Measurements from ENCODE around the gene GPR17. TPM values are rescaled to one million over a fixed set of nuclear protein-coding genes. Genes with fewer than 3 reads are reported as not detected.

Gene GPR17
- total and polyA plus RNA-seq, 4 donors, result 0.30 to 1.4 (median 0.40) TPM; not detected in 1

GRCh38 chr2:127659408-127660290 lies 13.7 kb downstream of the GPR17 start:
- Histone ChIP-seq H3K9me3 (ENCODE audit: control insufficient read depth in 4 of 4, insufficient read depth in 3 of 4, low read length in 3 of 4) (peaks cover 0 to 2% (median 0%) of the 10 kb centered on the region in 4 donors), H3K27ac (ENCODE audit: low read depth in 1 of 2, low read length in 1 of 2) (peak overlapping the region; percentile 87 to 91), H3K4me3 (no peak overlapping the region), H3K27me3 (ENCODE audit: control insufficient read depth in 3 of 3, insufficient read depth in 3 of 3, low read length in 2 of 3) (peaks cover 0 to 13% (median 9%) of the 10 kb centered on the region in 3 donors), H3K4me1 (ENCODE audit: control insufficient read depth in 5 of 5, insufficient read depth in 5 of 5, low read length in 5 of 5) (peaks cover 0 to 56% (median 0%) of the 10 kb centered on the region in 5 donors), H3K9ac (ENCODE audit: insufficient read depth in 1 of 2, low read length in 2 of 2) (no peak overlapping the region), H3K36me3 (ENCODE audit: control insufficient read depth in 4 of 4, insufficient read depth in 4 of 4, low read length in 4 of 4) (peaks cover 0 to 10% (median 0%) of the 10 kb centered on the region in 4 donors)
- 58 to 62% methylated on average over 14 of the region's 14 CpGs for WGBS, 2 donors
- TF ChIP-seq, protein P1, sequence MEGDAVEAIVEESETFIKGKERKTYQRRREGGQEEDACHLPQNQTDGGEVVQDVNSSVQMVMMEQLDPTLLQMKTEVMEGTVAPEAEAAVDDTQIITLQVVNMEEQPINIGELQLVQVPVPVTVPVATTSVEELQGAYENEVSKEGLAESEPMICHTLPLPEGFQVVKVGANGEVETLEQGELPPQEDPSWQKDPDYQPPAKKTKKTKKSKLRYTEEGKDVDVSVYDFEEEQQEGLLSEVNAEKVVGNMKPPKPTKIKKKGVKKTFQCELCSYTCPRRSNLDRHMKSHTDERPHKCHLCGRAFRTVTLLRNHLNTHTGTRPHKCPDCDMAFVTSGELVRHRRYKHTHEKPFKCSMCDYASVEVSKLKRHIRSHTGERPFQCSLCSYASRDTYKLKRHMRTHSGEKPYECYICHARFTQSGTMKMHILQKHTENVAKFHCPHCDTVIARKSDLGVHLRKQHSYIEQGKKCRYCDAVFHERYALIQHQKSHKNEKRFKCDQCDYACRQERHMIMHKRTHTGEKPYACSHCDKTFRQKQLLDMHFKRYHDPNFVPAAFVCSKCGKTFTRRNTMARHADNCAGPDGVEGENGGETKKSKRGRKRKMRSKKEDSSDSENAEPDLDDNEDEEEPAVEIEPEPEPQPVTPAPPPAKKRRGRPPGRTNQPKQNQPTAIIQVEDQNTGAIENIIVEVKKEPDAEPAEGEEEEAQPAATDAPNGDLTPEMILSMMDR (IDR thresholded peaks at IDR 0.05; ENCODE audit: control extremely low read depth, extremely low read depth), result no peak
- DNase-seq, result no peak
- peak; percentile 50 for ATAC-seq (ENCODE audit: insufficient read depth, low FRiP score)

GRCh38 chr2:127660291-127660578 lies 14.3 kb downstream of the GPR17 start:
- TF ChIP-seq, protein P1 (IDR thresholded peaks at IDR 0.05; ENCODE audit: control extremely low read depth, extremely low read depth), result no peak
- peak overlapping the region; percentile 79 to 84 for H3K27ac ChIP-seq (ENCODE audit: low read depth in 1 of 2, low read length in 1 of 2)
- 91 to 96% methylated on average over 10 of the region's 10 CpGs for WGBS, 2 donors
- DNase-seq (no peak), ATAC-seq (ENCODE audit: insufficient read depth, low FRiP score) (no peak)
- H3K9ac ChIP-seq (ENCODE audit: insufficient read depth in 1 of 2, low read length in 2 of 2), result no peak overlapping the region
- peaks cover 0 to 7% (median 0%) of the 10 kb centered on the region in 4 donors for H3K36me3 ChIP-seq (ENCODE audit: control insufficient read depth in 4 of 4, insufficient read depth in 4 of 4, low read length in 4 of 4)
- no peak overlapping the region for H3K4me3 ChIP-seq
- H3K4me1 ChIP-seq (ENCODE audit: control insufficient read depth in 5 of 5, insufficient read depth in 5 of 5, low read length in 5 of 5), result peaks cover 0 to 54% (median 0%) of the 10 kb centered on the region in 5 donors
- H3K27me3 ChIP-seq (ENCODE audit: control insufficient read depth in 3 of 3, insufficient read depth in 3 of 3, low read length in 2 of 3), result peaks cover 0 to 16% (median 13%) of the 10 kb centered on the region in 3 donors
- H3K9me3 ChIP-seq (ENCODE audit: control insufficient read depth in 4 of 4, insufficient read depth in 3 of 4, low read length in 3 of 4), result peaks cover 0 to 2% (median 0%) of the 10 kb centered on the region in 4 donors

GRCh38 chr2:127661072-127661649 lies 15.2 kb downstream of the GPR17 start:
- TF ChIP-seq, protein P1 (IDR thresholded peaks at IDR 0.05; ENCODE audit: control extremely low read depth, extremely low read depth), result no peak
- Histone ChIP-seq H3K9ac (ENCODE audit: insufficient read depth in 1 of 2, low read length in 2 of 2) (no peak overlapping the region), H3K36me3 (ENCODE audit: control insufficient read depth in 4 of 4, insufficient read depth in 4 of 4, low read length in 4 of 4) (peaks cover 0 to 4% (median 0%) of the 10 kb centered on the region in 4 donors), H3K27ac (ENCODE audit: low read depth in 1 of 2, low read length in 1 of 2) (peak overlapping the region; percentile 79), H3K9me3 (ENCODE audit: control insufficient read depth in 4 of 4, insufficient read depth in 3 of 4, low read length in 3 of 4) (peaks cover 0 to 2% (median 0%) of the 10 kb centered on the region in 4 donors), H3K4me1 (ENCODE audit: control insufficient read depth in 5 of 5, insufficient read depth in 5 of 5, low read length in 5 of 5) (peaks cover 0 to 49% (median 0%) of the 10 kb centered on the region in 5 donors), H3K4me3 (no peak overlapping the region), H3K27me3 (ENCODE audit: control insufficient read depth in 3 of 3, insufficient read depth in 3 of 3, low read length in 2 of 3) (peaks cover 0 to 26% (median 17%) of the 10 kb centered on the region in 3 donors)
- ATAC-seq (ENCODE audit: insufficient read depth, low FRiP score) (no peak), DNase-seq (no peak)
- 85 to 89% methylated on average over 14 of the region's 14 CpGs for WGBS, 2 donors

All from lung (tissue), 12 donors.